ENCODE measurements around the gene TRMU.

Gene TRMU

GRCh38 chr22:46338636-46339035 lies 3.1 kb downstream of the TRMU start:
- DNase-seq: no peak

- no peak for DNase-seq
Observed at GRCh38 chr22:46339956-46340355, 4.4 kb downstream of the TRMU start.

- DNase-seq: no peak
Observed at GRCh38 chr22:46340676-46341075, 5.2 kb downstream of the TRMU start.

DNA sequence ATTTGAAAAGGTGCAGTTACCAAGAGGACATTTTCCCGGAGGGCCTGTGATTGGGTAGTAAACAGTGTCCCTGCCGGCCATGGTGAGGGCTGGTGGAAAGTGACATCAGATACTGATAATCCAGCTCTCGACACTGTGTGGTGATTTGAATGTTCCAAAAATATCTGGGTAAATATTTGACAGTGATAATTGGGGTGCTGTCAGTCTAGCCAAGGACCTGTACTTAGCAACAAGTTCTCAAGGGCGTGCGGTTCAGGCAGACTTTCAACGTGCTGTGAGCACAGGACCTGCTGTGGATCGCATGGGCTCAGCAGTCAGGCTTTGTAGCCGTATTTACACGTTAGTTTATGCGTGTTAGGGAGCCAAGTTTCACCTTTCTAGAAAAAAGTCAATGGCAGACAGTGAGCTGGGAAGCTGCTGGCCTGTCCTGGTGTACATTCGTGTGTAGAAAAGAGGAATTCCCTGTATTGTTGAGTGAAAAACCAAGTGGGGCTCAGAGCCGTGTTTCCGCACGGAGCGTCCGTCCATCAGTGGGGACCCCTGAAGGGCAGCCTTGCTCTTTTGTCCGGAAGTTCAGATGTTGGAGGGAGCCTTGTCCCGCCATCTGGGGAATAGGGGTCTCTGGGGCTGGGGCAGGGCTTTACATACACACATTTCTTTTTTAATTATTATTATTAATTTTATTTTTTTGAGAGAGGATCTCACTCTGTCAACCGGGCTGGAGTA lies 11.3 kb downstream of the TRMU start:
- DNase-seq: no peak

DNA sequence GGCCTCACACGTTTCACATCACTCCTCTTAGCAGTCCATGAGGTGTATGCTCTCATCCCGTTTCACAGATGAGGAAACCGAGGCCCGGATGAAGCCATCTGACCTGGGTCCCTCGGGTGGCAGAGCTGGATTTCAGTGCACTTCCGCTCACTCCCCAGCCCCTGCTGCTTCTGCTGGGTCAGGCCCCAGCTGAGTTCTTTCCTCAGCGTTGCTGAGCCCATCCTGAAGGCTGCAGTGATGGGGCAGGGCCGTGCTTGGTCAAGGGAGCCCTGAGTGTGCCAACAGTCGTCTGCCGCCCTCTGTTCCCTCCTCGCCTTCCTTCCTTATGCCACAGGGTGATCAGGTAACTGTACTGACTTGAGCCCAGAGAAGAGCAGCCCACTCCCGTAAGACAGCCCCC lies 12.1 kb downstream of the TRMU start:
- no peak for DNase-seq

DNA sequence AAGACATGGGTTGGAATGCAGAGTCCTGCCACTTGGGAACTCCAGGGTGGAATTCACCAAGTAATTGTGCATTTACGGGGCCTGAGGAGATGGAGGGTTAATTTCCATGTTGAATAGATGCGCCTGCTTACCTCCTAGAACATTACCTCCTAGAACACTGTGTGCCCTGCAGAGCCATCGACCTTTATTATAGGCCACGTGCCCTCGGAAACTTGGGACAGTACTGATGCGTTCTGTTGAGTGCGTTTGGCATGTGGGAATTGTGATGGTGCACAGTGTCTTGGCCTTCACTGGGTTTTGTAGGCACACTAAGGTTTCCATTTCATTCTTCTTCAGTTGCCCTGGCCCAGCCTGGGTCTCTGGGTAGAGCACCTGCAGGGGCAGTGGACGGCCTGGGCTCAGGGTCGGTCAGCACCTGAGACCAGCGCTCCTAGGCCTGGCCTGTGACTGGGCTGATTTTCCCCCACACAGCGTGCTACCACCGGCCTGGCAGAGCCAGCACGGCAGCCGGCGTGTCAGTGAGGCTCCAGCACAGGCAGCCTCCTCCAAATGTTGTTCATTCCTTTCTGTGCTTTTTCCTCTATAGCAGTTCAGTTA lies 12.7 kb downstream of the TRMU start:
- no peak for DNase-seq

- DNase-seq: no peak
Observed at GRCh38 chr22:46349238-46349637, 13.7 kb downstream of the TRMU start.

- DNase-seq: no peak
Observed at GRCh38 chr22:46349681-46350080, 14.2 kb downstream of the TRMU start.

- DNase-seq: no peak
Observed at GRCh38 chr22:46350121-46350520, 14.6 kb downstream of the TRMU start.

GRCh38 chr22:46350646-46351045 lies 15.1 kb downstream of the TRMU start:
- no peak for DNase-seq

GRCh38 chr22:46351131-46351735 lies 15.7 kb downstream of the TRMU start:
- DNase-seq: no peak

DNA sequence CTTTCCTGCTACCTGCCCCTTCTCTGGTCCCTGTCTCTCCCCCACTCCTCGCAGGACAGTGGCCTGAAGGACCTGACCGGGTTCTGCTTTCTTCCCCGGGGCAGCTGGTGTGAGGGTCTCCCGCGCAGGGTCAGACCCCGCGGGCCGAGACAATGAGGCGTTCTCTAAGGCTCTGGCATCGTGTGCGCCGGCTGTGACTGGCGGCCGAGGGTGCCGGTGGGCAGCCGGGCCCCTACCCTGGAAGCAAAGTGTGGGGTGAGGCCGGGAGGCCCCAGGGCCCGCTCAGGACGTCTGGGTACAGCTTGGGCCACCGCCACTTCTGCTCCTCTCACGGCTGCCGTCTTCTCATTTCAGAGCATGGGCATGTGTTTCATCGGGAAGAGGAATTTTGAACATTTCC lies 16.3 kb downstream of the TRMU start:
- no peak for DNase-seq

- no peak for DNase-seq
Observed at GRCh38 chr22:46352276-46352675, 16.8 kb downstream of the TRMU start.

DNA sequence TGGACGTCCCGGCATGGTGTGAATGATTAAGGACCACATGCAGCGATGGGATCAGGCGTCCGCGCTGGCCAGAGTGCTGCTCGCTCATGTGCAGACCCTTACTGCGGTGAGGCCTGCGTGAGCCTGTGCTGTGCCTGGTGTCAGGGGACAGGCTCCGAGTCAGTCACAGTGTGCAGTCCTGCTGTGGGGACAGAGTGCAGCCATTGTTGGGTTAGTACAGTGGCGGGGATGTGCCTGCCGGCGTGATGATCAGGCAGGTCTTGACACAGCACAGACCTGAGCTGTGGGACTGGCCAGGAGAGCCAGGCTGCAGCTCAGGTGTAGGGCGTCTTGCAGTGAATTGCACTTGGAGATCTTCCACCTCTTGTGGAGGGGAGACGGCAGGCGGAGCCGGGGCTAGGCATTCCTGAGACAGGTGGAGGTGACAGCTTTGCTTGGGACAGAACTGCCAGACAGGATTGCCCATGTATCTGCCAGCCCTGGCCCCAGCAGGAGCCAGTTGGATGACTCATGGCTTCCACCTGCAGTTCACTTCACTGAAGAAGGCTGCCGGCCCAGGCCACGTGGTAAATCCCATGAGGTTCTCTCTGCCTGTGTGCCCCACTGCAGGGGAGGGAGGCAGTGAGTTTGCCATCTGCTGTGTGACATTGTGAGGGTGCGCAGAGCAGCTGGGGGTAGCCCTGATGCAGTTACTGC lies 17.3 kb downstream of the TRMU start:
- DNase-seq: no peak

DNA sequence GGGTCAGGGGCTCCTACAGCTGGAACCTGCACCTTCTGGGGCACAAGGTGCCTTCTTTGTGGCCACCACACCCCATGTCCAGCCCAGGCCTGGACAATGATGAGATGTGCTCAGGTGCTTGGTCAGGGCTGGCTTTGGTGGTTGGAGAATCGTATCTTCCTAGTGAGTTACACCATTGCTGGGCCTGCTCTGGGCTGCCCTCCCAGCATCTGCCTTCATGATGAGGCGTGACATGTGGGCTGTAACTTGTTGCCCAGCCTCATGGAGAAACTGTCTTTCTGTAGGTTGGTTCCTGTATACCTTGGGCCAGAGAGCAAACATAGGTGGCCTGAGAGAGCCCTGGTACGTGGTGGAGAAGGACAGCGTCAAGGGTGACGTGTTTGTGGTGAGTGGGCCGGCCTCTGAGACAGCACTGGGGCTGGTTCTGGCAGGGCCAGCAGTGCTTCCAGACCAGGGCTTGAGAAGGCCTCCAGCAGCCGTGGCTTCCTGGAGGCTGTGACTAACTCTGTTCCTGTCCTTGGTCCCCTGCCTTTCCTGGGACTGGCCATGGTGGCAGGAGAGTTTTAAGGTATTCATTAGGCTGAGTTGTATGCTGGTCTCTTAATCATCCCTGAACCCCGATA lies 18.1 kb downstream of the TRMU start:
- DNase-seq: no peak

- no peak for DNase-seq
Observed at GRCh38 chr22:46354176-46354992, 18.9 kb downstream of the TRMU start.

GRCh38 chr22:46354993-46355305 lies 19.4 kb downstream of the TRMU start:
- no peak for DNase-seq

DNA sequence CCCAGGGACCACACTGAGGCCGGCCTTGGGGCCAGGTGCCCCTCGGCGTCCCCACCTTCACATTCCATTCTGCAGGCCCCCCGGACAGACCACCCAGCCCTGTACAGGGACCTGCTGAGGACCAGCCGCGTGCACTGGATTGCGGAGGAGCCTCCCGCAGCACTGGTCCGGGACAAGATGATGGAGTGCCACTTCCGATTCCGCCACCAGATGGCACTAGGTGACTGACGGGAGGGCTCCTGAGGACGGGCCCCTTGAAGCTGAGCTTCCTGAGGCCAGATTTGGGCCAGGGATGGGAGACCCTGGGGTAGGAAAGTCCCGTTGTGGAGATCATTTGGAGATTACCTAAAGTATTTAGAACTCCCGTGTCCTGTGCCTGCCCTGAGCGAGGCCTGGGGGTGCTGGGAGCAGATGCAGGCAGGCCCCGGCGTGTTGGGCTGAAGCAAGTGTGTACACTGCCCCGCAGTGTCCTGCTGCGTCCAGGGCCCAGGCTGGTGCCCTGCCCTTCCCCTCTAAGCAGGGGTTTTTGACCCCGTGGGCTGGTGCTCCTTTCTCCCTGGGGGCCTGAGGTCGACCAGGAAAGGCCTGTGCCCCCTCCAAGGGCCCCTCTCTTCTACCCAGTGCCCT lies 20.0 kb downstream of the TRMU start:
- DNase-seq: peak; percentile 78

DNA sequence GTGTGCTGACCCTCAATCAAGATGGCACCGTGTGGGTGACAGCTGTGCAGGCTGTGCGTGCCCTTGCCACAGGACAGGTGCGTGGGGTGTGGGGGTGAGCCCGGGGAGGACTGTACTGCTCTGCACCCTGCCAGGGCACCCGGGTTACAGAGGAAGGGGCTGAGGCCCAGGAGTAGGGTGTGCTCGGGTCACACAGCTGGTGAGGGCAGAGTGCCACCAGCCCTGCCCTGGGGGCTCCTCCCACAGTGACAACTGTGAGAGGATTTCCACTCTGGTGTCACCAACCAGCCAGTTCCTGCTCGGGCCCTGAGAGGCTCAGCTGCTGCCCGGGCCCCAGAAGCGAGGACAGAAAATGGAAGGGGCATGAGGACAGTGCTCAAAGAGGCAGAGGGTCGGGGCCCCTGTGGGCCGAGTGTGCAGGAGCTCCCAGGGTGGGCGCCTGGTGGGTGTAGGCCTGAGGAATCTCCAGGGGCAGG lies 20.5 kb downstream of the TRMU start:
- DNase-seq: peak; percentile 52

- DNase-seq: no peak
Observed at GRCh38 chr22:46356496-46357480, 21.3 kb downstream of the TRMU start.
